ENCODE data around the gene YAF2.

Gene YAF2

DNA sequence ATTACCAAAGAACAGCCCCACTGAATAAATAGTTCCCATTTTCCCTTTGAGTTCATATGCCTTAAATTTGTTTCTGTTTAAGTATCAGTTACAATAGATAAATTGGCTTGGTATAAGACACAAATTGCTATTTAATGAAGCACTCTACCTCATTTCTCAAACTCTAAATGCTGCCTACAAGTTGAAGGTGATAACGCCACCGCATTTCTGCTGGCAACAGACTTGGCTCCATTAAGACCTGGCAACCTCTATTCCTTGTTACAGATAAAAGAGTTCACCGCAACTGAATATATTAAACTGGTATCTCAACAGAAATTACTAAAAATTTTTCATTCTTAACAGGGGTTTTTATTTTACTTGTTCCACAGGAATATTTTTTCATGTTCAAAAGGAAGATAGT is 129.0 kb downstream of the YAF2 start:
- Mint-ChIP-seq H3K36me3 (ENCODE audit: low read depth) (peaks cover 76% of the 10 kb centered on the region), H3K4me3 (no peak overlapping the region), H3K27me3 (ENCODE audit: low read depth, poor library complexity) (no peaks in the 10 kb centered on the region), H3K27ac (no peak overlapping the region), H3K9me3 (peaks cover 45% of the 10 kb centered on the region), H3K4me1 (peaks cover 14% of the 10 kb centered on the region)
- TF ChIP-seq, protein P1, sequence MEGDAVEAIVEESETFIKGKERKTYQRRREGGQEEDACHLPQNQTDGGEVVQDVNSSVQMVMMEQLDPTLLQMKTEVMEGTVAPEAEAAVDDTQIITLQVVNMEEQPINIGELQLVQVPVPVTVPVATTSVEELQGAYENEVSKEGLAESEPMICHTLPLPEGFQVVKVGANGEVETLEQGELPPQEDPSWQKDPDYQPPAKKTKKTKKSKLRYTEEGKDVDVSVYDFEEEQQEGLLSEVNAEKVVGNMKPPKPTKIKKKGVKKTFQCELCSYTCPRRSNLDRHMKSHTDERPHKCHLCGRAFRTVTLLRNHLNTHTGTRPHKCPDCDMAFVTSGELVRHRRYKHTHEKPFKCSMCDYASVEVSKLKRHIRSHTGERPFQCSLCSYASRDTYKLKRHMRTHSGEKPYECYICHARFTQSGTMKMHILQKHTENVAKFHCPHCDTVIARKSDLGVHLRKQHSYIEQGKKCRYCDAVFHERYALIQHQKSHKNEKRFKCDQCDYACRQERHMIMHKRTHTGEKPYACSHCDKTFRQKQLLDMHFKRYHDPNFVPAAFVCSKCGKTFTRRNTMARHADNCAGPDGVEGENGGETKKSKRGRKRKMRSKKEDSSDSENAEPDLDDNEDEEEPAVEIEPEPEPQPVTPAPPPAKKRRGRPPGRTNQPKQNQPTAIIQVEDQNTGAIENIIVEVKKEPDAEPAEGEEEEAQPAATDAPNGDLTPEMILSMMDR (IDR thresholded peaks at IDR 0.05), result no peak
- no peak for DNase-seq
